IPS-18c (cell line): ENCODE results near the gene DMAP1.

Experiments used
- H3K4me3 ChIP-seq: 2 replicates; pipeline ENCODE4 v1.7.0; 2013; ENCODE audit warnings: low read depth, mild to moderate bottlenecking, low read length, moderate library complexity; ENCODE audit not compliant: insufficient read depth
- H3K9me3 ChIP-seq: one replicate; pipeline ENCODE4 v1.6.1; 2013; ENCODE audit warnings: mild to moderate bottlenecking, low read length, moderate library complexity; ENCODE audit not compliant: control insufficient read depth, insufficient read depth

DMAP1 gene

DNA sequence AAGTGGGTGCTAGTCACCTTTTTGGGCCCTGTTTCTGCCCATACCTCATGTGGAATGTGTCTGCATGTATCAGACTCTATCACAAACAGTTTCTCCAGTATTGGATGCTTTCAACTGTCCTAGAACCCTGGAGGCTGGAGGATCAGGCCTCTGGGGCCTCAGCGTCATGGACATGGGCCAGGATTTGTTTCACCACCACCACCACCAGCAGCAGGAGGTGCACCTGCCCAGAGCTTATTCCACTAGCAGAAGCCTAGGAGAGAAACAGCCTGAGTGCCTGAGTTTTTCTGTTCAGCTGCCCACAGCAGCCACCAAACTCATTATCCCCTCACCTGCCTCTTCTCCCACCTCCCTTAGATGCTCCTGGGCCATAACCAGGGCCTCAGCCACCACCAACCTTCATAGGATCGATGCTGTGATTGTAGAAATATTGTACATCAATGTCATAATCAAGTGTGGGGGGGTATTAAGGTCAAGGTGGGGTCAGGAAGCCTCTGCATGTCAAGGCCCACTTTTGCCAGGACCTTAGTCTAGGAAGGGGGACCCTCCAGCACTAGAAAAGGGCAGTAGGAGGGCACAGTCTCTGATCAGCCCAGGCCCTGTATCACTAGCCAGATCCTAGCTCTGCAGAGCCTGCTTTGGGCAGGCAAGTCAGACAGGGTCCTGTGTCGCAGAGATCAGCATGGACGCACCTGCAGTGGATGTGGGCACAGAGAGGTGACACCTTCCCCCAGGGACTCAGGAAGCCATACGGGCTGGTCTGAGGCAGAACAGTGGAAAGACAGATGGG, 9.3 kb downstream of the DMAP1 start:
- H3K4me3 ChIP-seq = no peak overlapping the region
- no peaks in the 10 kb centered on the region for H3K9me3 ChIP-seq

DNA sequence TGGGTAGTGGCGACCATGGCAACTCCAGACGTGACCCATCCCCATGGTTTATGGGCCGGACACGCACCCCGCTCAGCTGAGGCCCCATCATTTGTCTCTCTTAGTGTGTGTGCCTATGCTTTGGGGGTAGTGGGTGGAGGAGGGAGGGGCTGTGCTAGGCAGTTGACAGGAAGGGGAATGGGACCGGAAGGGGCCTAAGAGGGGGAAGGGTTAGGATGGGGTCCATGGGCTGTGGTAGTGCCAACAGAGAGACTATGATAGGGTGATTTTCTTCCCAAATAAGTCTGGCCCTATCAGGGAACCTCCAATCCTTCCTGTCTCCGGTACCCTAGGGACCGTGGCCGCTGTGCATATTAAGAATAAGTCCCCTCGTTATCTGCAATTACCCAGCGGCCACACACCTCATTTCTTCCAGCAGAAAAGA, 9.9 kb downstream of the DMAP1 start:
- no peaks in the 10 kb centered on the region for H3K9me3 ChIP-seq
- H3K4me3 ChIP-seq = no peak overlapping the region

GRCh38 chr1:44225761-44226160, 12.5 kb downstream of the DMAP1 start:
- H3K4me3 ChIP-seq = no peak overlapping the region

GRCh38 chr1:44227211-44227610, 13.9 kb downstream of the DMAP1 start:
- peaks cover 2% of the 10 kb centered on the region for H3K9me3 ChIP-seq
- H3K4me3 ChIP-seq = no peak overlapping the region

More at GRCh38 chr1:44225761-44226160, 12.5 kb downstream of the DMAP1 start:
- peaks cover 2% of the 10 kb centered on the region for H3K9me3 ChIP-seq

- H3K4me3 ChIP-seq = no peak overlapping the region
- peaks cover 2% of the 10 kb centered on the region for H3K9me3 ChIP-seq
Observed at GRCh38 chr1:44228218-44228617, 14.9 kb downstream of the DMAP1 start.

DNA sequence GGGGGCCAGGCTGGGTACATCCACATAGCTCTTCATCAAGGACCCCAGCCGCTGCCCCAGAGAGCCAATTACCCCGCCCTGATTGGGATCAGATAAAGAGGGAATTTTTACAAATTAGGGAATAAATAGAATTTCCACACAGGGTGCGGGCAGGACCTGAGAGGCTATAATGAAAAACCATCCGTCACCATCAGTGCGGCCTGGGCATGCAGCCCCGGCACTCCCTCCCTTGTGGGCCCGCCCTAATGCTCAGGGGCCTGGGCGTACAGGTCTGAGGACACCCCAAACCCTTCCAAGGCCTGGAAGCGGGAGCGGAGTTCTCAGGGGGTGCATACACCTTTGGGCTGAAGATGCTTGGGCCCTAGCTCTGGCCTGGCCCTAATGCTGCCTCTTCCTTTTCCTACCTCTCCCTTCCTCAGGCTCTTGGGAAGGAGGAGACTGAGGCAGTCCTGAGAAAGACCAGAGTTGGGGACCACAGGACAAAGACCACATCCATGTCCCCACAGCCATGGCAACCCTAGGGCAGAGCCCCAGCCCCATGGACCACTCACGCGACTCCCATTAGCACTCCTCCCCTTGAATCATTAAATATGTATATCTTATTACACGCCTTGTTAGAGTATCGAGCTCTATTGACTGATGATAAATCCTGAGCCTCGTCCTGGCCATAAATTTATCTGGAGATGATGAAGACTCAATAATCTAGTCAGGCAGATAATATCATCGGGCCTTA, 16.3 kb downstream of the DMAP1 start:
- Histone ChIP-seq H3K4me3 (no peak overlapping the region), H3K9me3 (peaks cover 2% of the 10 kb centered on the region)

DNA sequence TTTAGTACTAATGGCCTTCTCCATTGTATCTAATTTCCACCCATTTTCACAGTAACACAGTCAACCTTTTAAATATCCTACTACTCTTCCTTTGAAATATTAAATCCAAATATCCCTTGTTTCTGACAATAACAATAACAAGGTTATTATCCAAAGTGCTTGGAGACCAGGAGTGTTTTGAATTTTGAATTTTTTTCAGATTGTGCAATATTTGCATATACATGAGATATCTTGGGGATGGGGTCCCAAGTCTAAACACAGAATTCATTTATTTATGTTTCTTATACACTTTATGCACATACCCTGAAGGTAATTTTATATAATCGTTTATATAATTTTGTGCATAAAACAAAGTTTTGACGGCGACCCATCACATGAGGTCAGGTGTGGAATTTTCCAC, 17.5 kb downstream of the DMAP1 start:
- Histone ChIP-seq H3K4me3 (no peak overlapping the region), H3K9me3 (peaks cover 2% of the 10 kb centered on the region)

- H3K9me3 ChIP-seq = no peaks in the 10 kb centered on the region
- no peak overlapping the region for H3K4me3 ChIP-seq
Observed at GRCh38 chr1:44233593-44233992, 20.3 kb downstream of the DMAP1 start.

DNA sequence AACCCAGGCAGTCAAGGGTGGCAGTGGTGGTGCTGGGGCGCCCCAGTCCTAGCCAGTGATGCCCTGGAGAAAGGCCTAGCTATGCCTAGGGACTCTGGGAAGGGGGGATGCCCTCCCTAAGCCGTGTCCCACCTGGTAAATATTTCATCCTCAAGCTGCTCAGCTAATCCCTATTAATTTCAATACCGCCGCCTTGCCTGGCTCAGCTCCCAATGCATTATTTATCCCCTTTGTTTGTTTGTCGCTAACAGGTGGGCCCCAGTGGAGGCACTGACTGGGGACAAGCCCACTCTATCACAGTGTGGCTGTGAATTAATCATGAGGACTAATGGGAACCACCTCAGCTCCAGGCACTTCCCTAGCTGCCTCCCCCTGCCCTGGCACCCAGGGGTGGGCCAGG, 22.5 kb downstream of the DMAP1 start:
- no peaks in the 10 kb centered on the region for H3K9me3 ChIP-seq
- H3K4me3 ChIP-seq = no peak overlapping the region

GRCh38 chr1:44236490-44237272, 23.4 kb downstream of the DMAP1 start:
- no peak overlapping the region for H3K4me3 ChIP-seq
- H3K9me3 ChIP-seq = no peaks in the 10 kb centered on the region

- Histone ChIP-seq H3K4me3 (peak overlapping the region; percentile 2), H3K9me3 (no peaks in the 10 kb centered on the region)
Observed at GRCh38 chr1:44237721-44238457, 24.6 kb downstream of the DMAP1 start.

GRCh38 chr1:44238660-44239059, 25.4 kb downstream of the DMAP1 start:
- Histone ChIP-seq H3K4me3 (no peak overlapping the region), H3K9me3 (no peaks in the 10 kb centered on the region)

- peaks cover 2% of the 10 kb centered on the region for H3K9me3 ChIP-seq
- no peak overlapping the region for H3K4me3 ChIP-seq
Observed at GRCh38 chr1:44239331-44239960, 26.2 kb downstream of the DMAP1 start.

- peaks cover 2% of the 10 kb centered on the region for H3K9me3 ChIP-seq
- no peak overlapping the region; the same call in 1 of the 2 replicates for H3K4me3 ChIP-seq
Observed at GRCh38 chr1:44239961-44240371, 26.7 kb downstream of the DMAP1 start.

GRCh38 chr1:44240802-44241671, 27.8 kb downstream of the DMAP1 start:
- no peak overlapping the region for H3K4me3 ChIP-seq
- H3K9me3 ChIP-seq = peaks cover 2% of the 10 kb centered on the region

DNA sequence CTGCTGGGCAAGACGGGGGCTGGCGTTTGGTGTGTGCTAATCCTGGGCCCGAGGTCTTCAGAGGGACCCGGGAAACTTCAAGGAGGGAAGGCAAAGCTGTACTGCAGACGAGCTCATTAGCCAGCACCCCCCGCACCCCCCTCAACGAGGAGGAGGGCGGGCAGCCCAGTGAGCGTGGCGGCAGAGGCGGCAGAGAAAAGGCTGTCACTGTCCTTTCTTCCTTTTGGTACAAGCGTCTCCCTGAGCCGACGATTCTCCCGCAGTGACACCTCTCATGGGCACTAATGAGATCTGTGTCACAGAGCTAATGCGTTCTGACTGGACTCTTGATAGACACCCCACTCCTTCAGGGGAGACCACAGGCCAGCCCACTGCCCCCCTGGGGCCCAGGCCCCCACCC, 29.5 kb downstream of the DMAP1 start:
- Histone ChIP-seq H3K4me3 (no peak overlapping the region), H3K9me3 (peaks cover 2% of the 10 kb centered on the region)
